Breast epithelium (tissue), 3 donors: ENCODE data around the gene SPTBN5.

Experiments used
- CTCF ChIP-seq, 3 donors: fragments of 450-650 bp; IDR thresholded peaks; one replicate each; pipeline ENCODE4 v1.5.1; 2016 to 2017; ENCODE audit warnings: antibody characterized with exemption in 3 of 3, mild to moderate bottlenecking in 3 of 3, moderate library complexity in 3 of 3
- POLR2A ChIP-seq: fragments of 450-650 bp; IDR thresholded peaks from one replicate; pipeline ENCODE4 v1.6.1; 2016; ENCODE audit warnings: antibody characterized with exemption, mild to moderate bottlenecking, moderate library complexity
- POLR2AphosphoS5 ChIP-seq, 3 donors: sonication (generic); formaldehyde crosslinking; IDR thresholded peaks; one replicate each; pipeline ENCODE4 v1.6.1; 2017; ENCODE audit warnings: antibody characterized with exemption in 3 of 3

- TF ChIP-seq POLR2AphosphoS5 (IDR thresholded peaks at IDR 0.05) (no peak), CTCF (IDR thresholded peaks at IDR 0.05) (no peak), POLR2A (no peak)
Measured at GRCh38 chr15:41937568-41937923, 43.7 kb upstream of the SPTBN5 start.
